Breast epithelium (tissue), 4 donors: ENCODE data around the gene FAM168B. TPM values are rescaled to one million over a fixed set of nuclear protein-coding genes. Genes with fewer than 3 reads are reported as not detected.

ENCODE experiments used
- DNase-seq, 2 donors: peaks; one replicate each; pipeline ENCODE4 v3.0.0-alpha.2; 2019; ENCODE audit warnings: low spot score in 2 of 2
- H3K27ac ChIP-seq, 2 donors: fragments of 200-600 bp; sonication (generic) in 1 of 2; one replicate each; pipeline ENCODE4 v1.5.1; 2016 to 2019; ENCODE audit warnings: mild to moderate bottlenecking in 1 of 2
- H3K27me3 ChIP-seq, 2 donors: fragments of 200-600 bp; sonication (generic) in 1 of 2; one replicate each; pipeline versions ENCODE4 v1.5.1 to v1.6.0; 2017 to 2019; ENCODE audit warnings: control low read depth in 1 of 2, mild to moderate bottlenecking in 1 of 2
- H3K36me3 ChIP-seq: fragments of 200-600 bp; one replicate; pipeline ENCODE4 v1.5.1; 2019
- H3K4me1 ChIP-seq, 2 donors: fragments of 200-600 bp; sonication (generic); one replicate each; pipeline ENCODE4 v1.5.1; 2016 to 2019; ENCODE audit warnings: control low read depth in 1 of 2
- H3K4me3 ChIP-seq, 3 donors: fragments of 200-600 bp; sonication (generic); 1 replicate in 2 of 3; 2 replicates in 1 of 3; pipeline ENCODE4 v1.5.1; 2016 to 2019; ENCODE audit warnings: mild to moderate bottlenecking in 3 of 3, moderate library complexity in 2 of 3
- H3K9me3 ChIP-seq, 2 donors: fragments of 200-600 bp; sonication (generic) in 1 of 2; one replicate each; pipeline ENCODE4 v1.5.1; 2016 to 2019; ENCODE audit warnings: control low read depth in 1 of 2
- POLR2A ChIP-seq: fragments of 450-650 bp; IDR thresholded peaks from one replicate; pipeline ENCODE4 v1.6.1; 2016; ENCODE audit warnings: antibody characterized with exemption, mild to moderate bottlenecking, moderate library complexity
- POLR2AphosphoS5 ChIP-seq, 3 donors: sonication (generic); formaldehyde crosslinking; IDR thresholded peaks; one replicate each; pipeline ENCODE4 v1.6.1; 2017; ENCODE audit warnings: antibody characterized with exemption in 3 of 3
- intact Hi-C: fragments of 100-400 bp; cut with DNase I; formaldehyde crosslinking; loops from one replicate; pipeline ENCODE4 v1.15.1; 2023; ENCODE audit warnings: low total_unique reads
- total RNA-seq, 3 donors: library from RNA; depleted of rRNA; stranded (reverse); fragments of >200 nt; gene quantifications; one replicate each; pipeline ENCODE4 v1.1.0, GENCODE V29; 2016
- TF ChIP-seq, protein P1 (sequence below), 3 donors: fragments of 450-650 bp; IDR thresholded peaks; one replicate each; pipeline ENCODE4 v1.5.1; 2016 to 2017; ENCODE audit warnings: antibody characterized with exemption in 3 of 3, mild to moderate bottlenecking in 3 of 3, moderate library complexity in 3 of 3

Gene FAM168B
- total RNA-seq, 3 donors from 2014 or later: 69.2 to 122 (median 111) TPM

DNA sequence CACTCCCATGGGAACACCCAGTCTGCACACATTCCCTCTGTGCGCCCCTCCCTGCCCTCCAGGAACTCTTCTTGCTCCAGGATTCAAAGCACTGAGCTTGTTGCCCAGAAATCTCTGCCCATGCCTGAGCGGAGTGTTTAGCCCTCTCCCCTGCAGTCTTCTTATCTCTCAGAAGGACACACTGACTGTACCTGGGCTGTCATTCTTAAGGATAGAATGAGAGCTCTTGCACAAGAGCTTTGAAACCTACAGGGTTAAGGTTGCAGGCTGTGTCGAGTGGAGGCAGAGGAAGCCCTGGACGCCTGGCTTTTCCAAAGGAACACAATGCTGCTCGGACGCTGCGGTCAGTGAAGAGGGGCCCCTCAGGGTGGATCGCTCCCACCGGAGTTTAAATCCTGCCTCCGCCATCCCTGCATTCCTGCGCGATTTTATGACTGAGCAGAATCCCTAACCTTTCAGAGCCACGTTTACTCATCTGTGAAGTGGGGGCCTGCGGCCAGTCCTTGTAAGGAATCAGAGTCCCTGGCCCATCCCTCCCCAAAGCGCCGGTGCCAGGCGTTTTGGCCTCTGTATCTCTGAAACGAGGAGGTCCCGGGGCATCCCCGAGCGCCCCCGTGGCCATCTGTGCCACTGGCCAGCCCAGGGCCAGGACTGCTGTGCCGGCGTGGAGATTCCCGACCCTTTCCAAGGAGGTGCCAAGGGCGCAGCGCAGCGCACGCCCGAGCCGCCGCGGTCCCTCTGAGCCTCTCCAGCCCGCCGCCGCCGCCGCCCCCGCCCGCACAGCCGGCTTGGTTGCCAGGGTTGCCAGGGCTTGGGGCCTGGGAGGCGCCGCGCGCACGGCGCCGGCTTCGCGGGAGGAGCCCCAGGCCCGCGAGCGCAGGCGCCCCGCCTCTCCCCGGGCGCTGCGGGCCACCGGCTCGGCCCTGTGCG lies 58.9 kb downstream of the FAM168B start:
- Histone ChIP-seq H3K27me3 (peaks cover 0 to 17% of the 10 kb centered on the region in 2 donors), H3K36me3 (no peaks in the 10 kb centered on the region), H3K9me3 (no peaks in the 10 kb centered on the region), H3K4me3 (peak overlapping the region; percentile 29 to 67 (median 53)), H3K4me1 (no peaks in the 10 kb centered on the region), H3K27ac (no peak overlapping the region)
- no peak for DNase-seq
- no peak for TF ChIP-seq POLR2AphosphoS5 (IDR thresholded peaks at IDR 0.05)
- TF ChIP-seq, protein P1, sequence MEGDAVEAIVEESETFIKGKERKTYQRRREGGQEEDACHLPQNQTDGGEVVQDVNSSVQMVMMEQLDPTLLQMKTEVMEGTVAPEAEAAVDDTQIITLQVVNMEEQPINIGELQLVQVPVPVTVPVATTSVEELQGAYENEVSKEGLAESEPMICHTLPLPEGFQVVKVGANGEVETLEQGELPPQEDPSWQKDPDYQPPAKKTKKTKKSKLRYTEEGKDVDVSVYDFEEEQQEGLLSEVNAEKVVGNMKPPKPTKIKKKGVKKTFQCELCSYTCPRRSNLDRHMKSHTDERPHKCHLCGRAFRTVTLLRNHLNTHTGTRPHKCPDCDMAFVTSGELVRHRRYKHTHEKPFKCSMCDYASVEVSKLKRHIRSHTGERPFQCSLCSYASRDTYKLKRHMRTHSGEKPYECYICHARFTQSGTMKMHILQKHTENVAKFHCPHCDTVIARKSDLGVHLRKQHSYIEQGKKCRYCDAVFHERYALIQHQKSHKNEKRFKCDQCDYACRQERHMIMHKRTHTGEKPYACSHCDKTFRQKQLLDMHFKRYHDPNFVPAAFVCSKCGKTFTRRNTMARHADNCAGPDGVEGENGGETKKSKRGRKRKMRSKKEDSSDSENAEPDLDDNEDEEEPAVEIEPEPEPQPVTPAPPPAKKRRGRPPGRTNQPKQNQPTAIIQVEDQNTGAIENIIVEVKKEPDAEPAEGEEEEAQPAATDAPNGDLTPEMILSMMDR (IDR thresholded peaks at IDR 0.05): no peak
- no peak for TF ChIP-seq POLR2A
- intact Hi-C loops: no loop called here

DNA sequence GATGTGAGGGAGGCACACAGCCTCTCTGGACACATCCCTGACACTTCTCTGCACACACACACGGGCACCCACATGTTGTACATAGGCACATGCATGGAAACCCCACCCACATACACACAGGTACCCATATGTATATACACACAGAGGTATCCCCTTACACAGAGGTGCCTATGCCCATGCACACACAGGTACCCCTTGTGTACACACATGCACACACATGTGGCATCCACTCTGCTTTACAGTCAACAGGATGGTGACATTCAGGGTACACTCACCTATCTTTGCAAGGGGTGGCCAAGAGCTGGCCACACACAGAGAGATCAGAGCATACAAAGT lies 59.5 kb downstream of the FAM168B start:
- DNase-seq: no peak
- Histone ChIP-seq H3K9me3 (no peaks in the 10 kb centered on the region), H3K4me3 (peak overlapping the region in 1 of 3 donors; percentile 67), H3K27ac (no peak overlapping the region), H3K27me3 (peaks cover 0 to 17% of the 10 kb centered on the region in 2 donors), H3K4me1 (no peaks in the 10 kb centered on the region), H3K36me3 (no peaks in the 10 kb centered on the region)
- intact Hi-C loops: no loop called here
- TF ChIP-seq, protein P1 (IDR thresholded peaks at IDR 0.05): no peak
- TF ChIP-seq POLR2A (no peak), POLR2AphosphoS5 (IDR thresholded peaks at IDR 0.05) (no peak)

DNA sequence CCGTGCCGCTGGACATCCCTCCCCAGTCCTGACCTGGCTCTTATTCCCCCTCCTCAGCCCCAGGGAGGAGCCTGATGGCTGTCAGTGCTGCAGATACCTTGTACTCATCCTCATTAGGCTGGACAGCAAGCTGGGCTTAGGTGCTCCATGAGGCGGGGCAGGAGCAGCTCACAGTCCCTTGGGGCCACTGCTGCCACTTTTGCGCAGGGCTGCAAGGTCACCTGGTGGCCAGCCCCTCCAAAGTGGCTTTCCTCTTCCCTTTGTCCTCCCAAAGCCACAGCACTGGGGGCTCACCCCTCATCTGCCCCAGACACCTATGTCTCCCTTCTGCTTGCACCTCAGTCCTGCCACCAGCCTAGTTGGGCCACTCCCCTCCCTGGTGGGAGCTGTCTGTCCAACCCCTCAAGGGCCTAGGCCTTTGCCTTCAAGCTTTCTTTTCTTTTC lies 60.8 kb downstream of the FAM168B start:
- no peaks in the 10 kb centered on the region for H3K4me1 ChIP-seq
- H3K4me3 ChIP-seq: no peak overlapping the region
- DNase-seq: peak in 1 of 2 donors; percentile 5
- no peak overlapping the region for H3K27ac ChIP-seq
- intact Hi-C loops: no loop called here
- TF ChIP-seq POLR2A (no peak), POLR2AphosphoS5 (IDR thresholded peaks at IDR 0.05) (no peak)
- TF ChIP-seq, protein P1 (IDR thresholded peaks at IDR 0.05): no peak
- H3K36me3 ChIP-seq: no peaks in the 10 kb centered on the region
- peaks cover 0 to 17% of the 10 kb centered on the region in 2 donors for H3K27me3 ChIP-seq
- peaks cover 0 to 7% of the 10 kb centered on the region in 2 donors for H3K9me3 ChIP-seq

DNA sequence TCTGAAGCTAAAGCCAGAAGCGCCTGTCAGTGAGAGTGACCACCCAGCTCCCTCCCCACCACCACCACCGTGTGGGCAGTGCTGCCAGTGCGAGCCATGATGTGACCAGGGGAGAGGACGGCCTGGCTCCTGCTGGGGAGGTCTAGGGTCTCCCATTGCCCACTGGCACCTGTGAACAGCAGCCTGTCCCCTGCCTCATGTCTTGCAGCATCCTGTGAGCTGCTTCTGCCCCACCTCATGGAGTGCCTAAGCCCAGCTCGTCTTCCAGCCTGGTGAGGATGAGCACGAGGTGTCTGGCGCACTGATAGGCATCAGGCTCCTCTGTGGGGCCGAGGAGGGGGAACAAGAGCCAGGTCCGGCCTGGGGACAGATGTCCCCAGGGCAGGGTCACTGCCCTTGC lies 61.4 kb downstream of the FAM168B start:
- H3K27me3 ChIP-seq: peaks cover 0 to 17% of the 10 kb centered on the region in 2 donors
- DNase-seq: peak in 1 of 2 donors; percentile 28
- H3K9me3 ChIP-seq: peaks cover 0 to 7% of the 10 kb centered on the region in 2 donors
- TF ChIP-seq, protein P1 (IDR thresholded peaks at IDR 0.05): no peak
- TF ChIP-seq POLR2AphosphoS5 (IDR thresholded peaks at IDR 0.05): no peak
- TF ChIP-seq POLR2A: no peak
- no peak overlapping the region for H3K27ac ChIP-seq
- intact Hi-C loops: no loop called here
- H3K4me3 ChIP-seq: no peak overlapping the region
- H3K4me1 ChIP-seq: no peaks in the 10 kb centered on the region
- H3K36me3 ChIP-seq: no peaks in the 10 kb centered on the region

DNA sequence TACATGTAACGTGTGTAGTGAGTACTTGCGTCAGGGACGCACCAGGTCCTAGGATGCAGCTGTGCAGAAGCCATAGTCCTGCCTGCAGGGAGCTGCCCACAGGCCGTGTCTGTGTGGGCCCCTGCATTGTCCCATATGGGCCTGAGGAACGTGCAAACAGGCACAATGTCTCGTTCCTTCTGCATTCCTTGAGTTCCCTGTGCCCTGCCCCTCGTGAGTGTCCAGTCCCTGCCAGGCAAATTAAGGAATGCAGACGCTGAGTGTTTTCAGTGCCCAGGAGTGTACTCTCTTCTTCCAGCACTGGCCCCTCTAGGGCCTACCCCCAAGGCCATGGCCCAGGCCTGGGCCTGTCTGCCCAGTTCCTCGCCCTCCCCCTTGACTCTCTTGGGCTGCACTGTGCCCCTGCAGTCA lies 61.8 kb downstream of the FAM168B start:
- H3K4me3 ChIP-seq: no peak overlapping the region
- intact Hi-C loops: no loop called here
- peak in 1 of 2 donors; percentile 22 for DNase-seq
- peaks cover 0 to 17% of the 10 kb centered on the region in 2 donors for H3K27me3 ChIP-seq
- TF ChIP-seq, protein P1 (IDR thresholded peaks at IDR 0.05): no peak
- no peak for TF ChIP-seq POLR2AphosphoS5 (IDR thresholded peaks at IDR 0.05)
- TF ChIP-seq POLR2A: no peak
- H3K36me3 ChIP-seq: no peaks in the 10 kb centered on the region
- H3K9me3 ChIP-seq: peaks cover 0 to 7% of the 10 kb centered on the region in 2 donors
- H3K27ac ChIP-seq: no peak overlapping the region
- H3K4me1 ChIP-seq: no peaks in the 10 kb centered on the region
